ENCODE data around the gene GLDN.
A peak's percentile ranks its signal among the peaks of the same experiment; 100 is the strongest.

GLDN gene

DNA sequence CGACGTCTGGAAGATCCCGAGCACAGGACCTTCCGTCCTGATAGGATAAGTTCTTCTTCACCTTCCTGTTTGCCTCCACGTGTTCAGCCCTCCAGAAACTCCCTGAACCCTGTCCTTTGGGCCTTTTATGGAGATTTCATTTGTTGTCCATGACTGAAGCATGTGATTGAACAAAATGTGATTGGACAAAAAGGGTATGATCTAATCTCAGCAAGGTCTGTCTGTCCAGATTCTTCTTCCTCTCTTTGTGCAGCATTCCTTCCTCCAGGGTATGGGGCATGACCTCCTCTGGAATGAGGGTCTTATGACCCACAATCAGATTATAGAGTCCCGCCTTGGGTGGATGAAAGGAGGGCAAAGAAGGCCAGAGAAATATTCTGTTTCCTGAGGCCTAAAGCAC, 3.0 kb upstream of the GLDN start, which contains the start of gene CYP19A1:
TSS of gene CYP19A1 (minus strand) at position 101 of the 400 bp plus-strand sequence. CDS start 95,684 bp downstream, outside the sequence.
- no peak within 1 kb of the TSS for H3K9ac ChIP-seq (ENCODE audit: low read length in 2 of 2)
- no peaks in the 10 kb centered on the region for H3K9me3 ChIP-seq (ENCODE audit: control insufficient read depth in 2 of 2, low read length in 2 of 2)
- H3K27ac ChIP-seq (ENCODE audit: low read length) = peak within 1 kb of the TSS; percentile 53
- H3K4me1 ChIP-seq (ENCODE audit: control insufficient read depth, insufficient read depth, low read length) = peaks cover 56% of the 10 kb centered on the region
- H3K27me3 ChIP-seq (ENCODE audit: control insufficient read depth in 1 of 2, insufficient read depth in 2 of 2, low read length in 2 of 2) = no peaks in the 10 kb centered on the region
- H3K4me3 ChIP-seq (ENCODE audit: low read length in 2 of 2) = no peak within 1 kb of the TSS
- no peaks in the 10 kb centered on the region for H3K36me3 ChIP-seq (ENCODE audit: control insufficient read depth in 2 of 2, insufficient read depth in 2 of 2, low read length in 2 of 2)

DNA sequence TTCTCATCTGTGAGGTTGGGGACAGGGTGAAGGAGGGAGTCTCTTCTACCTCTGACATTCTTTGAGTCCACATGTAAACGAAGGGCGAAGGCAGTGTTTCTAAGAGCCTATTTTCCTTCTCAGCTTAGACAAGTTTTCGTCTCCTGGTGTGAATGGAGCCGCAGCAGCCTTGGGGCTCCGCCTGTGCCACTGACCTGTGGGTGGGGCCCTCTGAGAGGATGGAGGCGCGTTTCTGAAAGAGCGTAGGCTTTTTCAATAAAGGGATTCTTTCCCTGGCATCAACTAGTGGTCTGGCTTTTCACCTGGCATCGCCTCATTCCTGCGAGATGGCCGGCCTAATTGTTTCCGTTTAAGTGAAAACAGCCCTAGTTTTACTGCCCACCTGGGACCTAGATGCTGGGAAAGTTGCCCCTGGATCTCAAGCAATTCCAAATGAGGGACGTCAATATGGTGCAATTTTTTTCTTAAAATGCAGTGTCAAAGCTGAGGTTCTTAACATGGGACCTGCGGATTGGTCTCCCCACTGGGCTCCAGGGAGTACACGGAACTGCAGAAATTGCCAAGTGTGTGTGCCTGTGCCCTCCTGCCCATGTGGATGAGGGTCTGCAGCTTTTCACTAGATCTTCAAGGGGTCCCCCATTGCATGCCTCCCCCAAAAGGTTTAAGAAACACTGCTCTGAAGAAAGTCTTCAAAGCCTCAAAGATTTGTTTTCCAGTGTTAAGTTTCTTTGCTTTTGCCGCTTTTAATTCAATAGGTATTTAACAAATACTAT, 958 bp downstream of the GLDN start:
- Histone ChIP-seq H3K27ac (ENCODE audit: low read length) (no peak overlapping the region), H3K27me3 (ENCODE audit: control insufficient read depth in 1 of 2, insufficient read depth in 2 of 2, low read length in 2 of 2) (no peaks in the 10 kb centered on the region)

DNA sequence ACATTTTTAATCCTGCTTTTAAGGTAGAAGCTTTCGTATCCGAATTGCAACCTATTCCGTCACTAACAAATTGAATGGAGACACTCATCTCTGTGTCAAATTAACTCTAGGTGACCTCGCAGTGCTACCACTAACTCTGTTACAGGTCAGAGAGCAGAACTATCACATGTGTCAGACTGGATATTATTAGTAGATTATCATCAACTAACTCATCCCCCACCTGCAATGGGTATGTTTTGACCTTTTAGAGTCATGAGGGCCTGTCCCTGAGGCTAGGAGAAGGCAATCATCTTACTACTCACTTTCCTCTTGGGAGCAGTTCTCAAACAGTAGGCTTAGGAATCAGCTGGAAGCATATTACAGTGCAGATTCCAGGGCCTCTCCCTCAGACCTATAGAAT, 2.0 kb downstream of the GLDN start:
- H3K9ac ChIP-seq (ENCODE audit: low read length in 2 of 2) = no peak overlapping the region
- no peaks in the 10 kb centered on the region for H3K9me3 ChIP-seq (ENCODE audit: control insufficient read depth in 2 of 2, low read length in 2 of 2)
- H3K4me3 ChIP-seq (ENCODE audit: low read length in 2 of 2) = no peak overlapping the region
- no peaks in the 10 kb centered on the region for H3K36me3 ChIP-seq (ENCODE audit: control insufficient read depth in 2 of 2, insufficient read depth in 2 of 2, low read length in 2 of 2)
- H3K27me3 ChIP-seq (ENCODE audit: control insufficient read depth in 1 of 2, insufficient read depth in 2 of 2, low read length in 2 of 2) = no peaks in the 10 kb centered on the region
- H3K27ac ChIP-seq (ENCODE audit: low read length) = no peak overlapping the region
- peaks cover 21% of the 10 kb centered on the region for H3K4me1 ChIP-seq (ENCODE audit: control insufficient read depth, insufficient read depth, low read length)

More for the DNA sequence above, 958 bp downstream of the GLDN start:
- Histone ChIP-seq H3K9me3 (ENCODE audit: control insufficient read depth in 2 of 2, low read length in 2 of 2) (no peaks in the 10 kb centered on the region), H3K9ac (ENCODE audit: low read length in 2 of 2) (peak overlapping the region; percentile 55), H3K4me1 (ENCODE audit: control insufficient read depth, insufficient read depth, low read length) (peaks cover 28% of the 10 kb centered on the region), H3K36me3 (ENCODE audit: control insufficient read depth in 2 of 2, insufficient read depth in 2 of 2, low read length in 2 of 2) (no peaks in the 10 kb centered on the region), H3K4me3 (ENCODE audit: low read length in 2 of 2) (peak overlapping the region; percentile 69 to 76)

DNA sequence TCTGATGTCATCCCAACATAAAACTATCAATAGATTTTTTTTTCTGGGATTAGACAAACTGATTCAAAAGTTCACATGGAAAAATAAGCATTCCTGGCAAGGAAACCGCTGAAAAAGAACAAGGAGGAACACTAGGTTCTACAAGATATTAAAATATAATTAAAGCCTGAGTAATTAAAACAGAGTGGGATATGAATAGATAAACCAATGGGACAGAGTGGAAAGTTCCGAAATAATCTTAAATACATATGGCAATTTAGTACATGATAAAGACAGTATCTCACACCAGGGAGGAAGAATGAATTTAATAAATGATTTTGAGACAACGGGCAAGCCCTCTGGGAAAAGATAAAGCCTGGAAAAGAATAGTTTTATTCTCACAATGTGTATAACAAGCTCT, 4.7 kb downstream of the GLDN start:
- H3K27me3 ChIP-seq (ENCODE audit: control insufficient read depth in 1 of 2, insufficient read depth in 2 of 2, low read length in 2 of 2) = no peaks in the 10 kb centered on the region
- no peaks in the 10 kb centered on the region for H3K36me3 ChIP-seq (ENCODE audit: control insufficient read depth in 2 of 2, insufficient read depth in 2 of 2, low read length in 2 of 2)
- no peak overlapping the region for H3K27ac ChIP-seq (ENCODE audit: low read length)
- H3K9me3 ChIP-seq (ENCODE audit: control insufficient read depth in 2 of 2, low read length in 2 of 2) = no peaks in the 10 kb centered on the region
- H3K4me3 ChIP-seq (ENCODE audit: low read length in 2 of 2) = no peak overlapping the region
- peaks cover 32% of the 10 kb centered on the region for H3K4me1 ChIP-seq (ENCODE audit: control insufficient read depth, insufficient read depth, low read length)
- H3K9ac ChIP-seq (ENCODE audit: low read length in 2 of 2) = no peak overlapping the region

DNA sequence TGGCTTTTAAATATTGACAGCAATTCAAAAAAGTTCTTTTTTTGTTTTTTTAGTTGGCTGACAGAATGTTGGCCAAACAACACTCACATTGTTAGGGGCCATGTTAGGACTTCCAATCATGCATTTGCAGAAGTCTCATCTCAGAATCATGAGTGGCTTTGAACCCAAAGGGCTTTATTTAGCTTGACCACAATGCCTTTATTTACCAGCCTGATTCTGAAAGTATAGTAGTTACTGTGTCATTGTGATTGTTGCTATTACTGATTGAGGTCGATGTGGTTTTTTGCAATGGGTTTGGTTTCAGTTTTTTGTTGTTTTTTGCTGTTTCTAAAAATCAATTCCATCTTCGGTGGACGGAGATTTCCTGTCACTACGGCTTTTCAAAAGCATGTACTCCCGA, 7.2 kb downstream of the GLDN start:
- Histone ChIP-seq H3K4me1 (ENCODE audit: control insufficient read depth, insufficient read depth, low read length) (peaks cover 18% of the 10 kb centered on the region), H3K36me3 (ENCODE audit: control insufficient read depth in 2 of 2, insufficient read depth in 2 of 2, low read length in 2 of 2) (no peaks in the 10 kb centered on the region), H3K27me3 (ENCODE audit: control insufficient read depth in 1 of 2, insufficient read depth in 2 of 2, low read length in 2 of 2) (no peaks in the 10 kb centered on the region), H3K4me3 (ENCODE audit: low read length in 2 of 2) (peak overlapping the region in 1 of 2 donors; percentile 9), H3K9me3 (ENCODE audit: control insufficient read depth in 2 of 2, low read length in 2 of 2) (no peaks in the 10 kb centered on the region), H3K27ac (ENCODE audit: low read length) (no peak overlapping the region), H3K9ac (ENCODE audit: low read length in 2 of 2) (no peak overlapping the region)

DNA sequence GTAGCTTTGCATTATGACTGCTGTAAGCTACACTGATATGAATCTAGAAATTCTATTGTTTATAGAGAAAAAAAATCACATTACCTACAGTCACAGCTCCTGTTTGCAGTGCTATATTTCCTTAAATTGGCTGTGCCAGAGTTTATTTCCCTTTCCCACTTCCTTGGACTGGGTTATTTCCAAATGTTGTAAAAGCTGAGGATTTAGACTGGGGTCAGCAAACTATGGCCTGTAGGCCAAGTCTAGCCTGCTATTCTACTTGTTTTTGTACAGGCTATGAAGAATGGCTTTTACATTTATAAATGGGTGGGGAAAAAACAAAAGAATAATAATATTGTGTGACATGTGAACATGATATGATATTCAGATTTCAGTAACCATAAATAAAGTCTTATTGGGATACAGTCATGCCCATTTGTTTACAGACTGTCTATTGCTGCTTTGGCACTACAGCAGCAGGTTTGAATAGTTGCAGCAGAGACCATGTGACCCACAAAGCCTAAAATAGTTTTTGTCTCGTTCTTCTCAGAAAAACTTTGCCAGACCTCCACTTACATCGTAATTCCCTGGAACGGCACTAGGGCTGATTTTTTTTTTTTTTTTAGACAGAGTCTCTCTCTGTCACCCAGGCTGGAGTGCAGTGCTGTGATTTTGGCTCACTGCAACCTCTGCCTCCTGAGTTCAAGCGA, 7.8 kb downstream of the GLDN start:
- Histone ChIP-seq H3K4me1 (ENCODE audit: control insufficient read depth, insufficient read depth, low read length) (peaks cover 18% of the 10 kb centered on the region), H3K4me3 (ENCODE audit: low read length in 2 of 2) (peak overlapping the region in 1 of 2 donors; percentile 9), H3K27ac (ENCODE audit: low read length) (no peak overlapping the region), H3K9me3 (ENCODE audit: control insufficient read depth in 2 of 2, low read length in 2 of 2) (no peaks in the 10 kb centered on the region), H3K9ac (ENCODE audit: low read length in 2 of 2) (no peak overlapping the region), H3K27me3 (ENCODE audit: control insufficient read depth in 1 of 2, insufficient read depth in 2 of 2, low read length in 2 of 2) (no peaks in the 10 kb centered on the region), H3K36me3 (ENCODE audit: control insufficient read depth in 2 of 2, insufficient read depth in 2 of 2, low read length in 2 of 2) (no peaks in the 10 kb centered on the region)

DNA sequence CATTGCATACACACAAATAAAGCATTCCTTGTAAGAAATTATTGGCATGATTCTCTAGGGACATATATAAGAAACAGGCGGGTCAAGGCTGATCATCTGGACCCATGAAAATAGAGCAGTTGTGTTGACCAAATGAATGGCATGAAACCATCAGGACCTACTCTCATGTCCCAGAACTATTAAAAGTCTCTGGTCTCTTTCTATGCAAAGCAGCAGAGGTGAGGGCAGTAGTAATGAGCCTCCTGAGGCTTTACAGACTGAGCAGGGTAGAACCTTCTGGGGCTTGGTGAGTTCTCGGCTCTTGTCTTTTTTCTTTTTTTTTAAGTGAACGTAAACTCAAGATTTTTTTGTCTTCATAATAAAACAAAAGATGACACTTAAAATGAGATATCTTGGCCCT, 9.3 kb downstream of the GLDN start:
- no peaks in the 10 kb centered on the region for H3K27me3 ChIP-seq (ENCODE audit: control insufficient read depth in 1 of 2, insufficient read depth in 2 of 2, low read length in 2 of 2)
- H3K36me3 ChIP-seq (ENCODE audit: control insufficient read depth in 2 of 2, insufficient read depth in 2 of 2, low read length in 2 of 2) = no peaks in the 10 kb centered on the region
- no peak overlapping the region for H3K27ac ChIP-seq (ENCODE audit: low read length)
- no peak overlapping the region for H3K4me3 ChIP-seq (ENCODE audit: low read length in 2 of 2)
- H3K9ac ChIP-seq (ENCODE audit: low read length in 2 of 2) = no peak overlapping the region
- no peaks in the 10 kb centered on the region for H3K9me3 ChIP-seq (ENCODE audit: control insufficient read depth in 2 of 2, low read length in 2 of 2)
- peaks cover 18% of the 10 kb centered on the region for H3K4me1 ChIP-seq (ENCODE audit: control insufficient read depth, insufficient read depth, low read length)

DNA sequence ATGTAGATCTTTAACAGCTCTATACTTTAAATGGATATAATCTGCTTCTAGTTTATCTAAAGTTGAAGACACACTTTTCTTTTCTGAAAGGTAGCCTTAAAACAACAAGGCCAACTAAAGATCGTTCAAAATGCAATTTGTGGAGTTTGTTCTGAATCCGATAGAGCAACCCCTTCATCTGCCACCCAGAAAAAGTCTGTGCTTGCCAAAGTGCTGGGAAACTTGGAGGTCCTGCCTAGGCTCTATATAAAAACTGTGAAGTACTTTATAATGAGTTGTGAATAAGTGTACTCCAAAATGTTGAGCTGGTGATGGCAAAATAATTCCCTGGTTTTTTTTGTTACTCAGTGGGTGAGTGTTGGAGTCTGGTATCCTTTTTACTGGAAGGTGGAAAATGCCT, 12.5 kb downstream of the GLDN start:
- Histone ChIP-seq H3K27ac (ENCODE audit: low read length) (no peak overlapping the region), H3K4me1 (ENCODE audit: control insufficient read depth, insufficient read depth, low read length) (peaks cover 15% of the 10 kb centered on the region), H3K9me3 (ENCODE audit: control insufficient read depth in 2 of 2, low read length in 2 of 2) (no peaks in the 10 kb centered on the region), H3K9ac (ENCODE audit: low read length in 2 of 2) (no peak overlapping the region), H3K4me3 (ENCODE audit: low read length in 2 of 2) (no peak overlapping the region), H3K27me3 (ENCODE audit: control insufficient read depth in 1 of 2, insufficient read depth in 2 of 2, low read length in 2 of 2) (no peaks in the 10 kb centered on the region), H3K36me3 (ENCODE audit: control insufficient read depth in 2 of 2, insufficient read depth in 2 of 2, low read length in 2 of 2) (no peaks in the 10 kb centered on the region)

DNA sequence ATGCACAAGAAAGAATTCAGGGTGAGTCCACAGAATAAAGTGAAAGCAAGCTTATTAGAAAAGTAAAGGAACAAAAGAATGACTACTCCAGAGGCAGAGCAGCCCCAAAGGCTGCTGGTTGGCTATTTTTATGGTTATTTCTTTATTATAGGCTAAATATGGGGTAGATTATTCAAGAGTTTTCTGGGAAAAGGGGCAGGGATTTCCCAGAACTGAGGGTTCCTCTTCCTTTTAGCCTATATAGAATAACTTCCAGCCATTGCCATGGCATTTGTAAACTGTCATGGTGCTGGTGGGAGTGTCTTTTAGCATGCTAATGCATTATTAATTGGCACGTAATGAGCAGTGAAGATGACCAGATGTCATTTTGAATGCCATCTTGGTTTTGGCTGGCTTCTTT, 13.6 kb downstream of the GLDN start:
- no peaks in the 10 kb centered on the region for H3K36me3 ChIP-seq (ENCODE audit: control insufficient read depth in 2 of 2, insufficient read depth in 2 of 2, low read length in 2 of 2)
- no peak overlapping the region for H3K27ac ChIP-seq (ENCODE audit: low read length)
- peaks cover 7% of the 10 kb centered on the region for H3K4me1 ChIP-seq (ENCODE audit: control insufficient read depth, insufficient read depth, low read length)
- H3K9me3 ChIP-seq (ENCODE audit: control insufficient read depth in 2 of 2, low read length in 2 of 2) = no peaks in the 10 kb centered on the region
- H3K27me3 ChIP-seq (ENCODE audit: control insufficient read depth in 1 of 2, insufficient read depth in 2 of 2, low read length in 2 of 2) = no peaks in the 10 kb centered on the region
- no peak overlapping the region for H3K4me3 ChIP-seq (ENCODE audit: low read length in 2 of 2)
- H3K9ac ChIP-seq (ENCODE audit: low read length in 2 of 2) = no peak overlapping the region

DNA sequence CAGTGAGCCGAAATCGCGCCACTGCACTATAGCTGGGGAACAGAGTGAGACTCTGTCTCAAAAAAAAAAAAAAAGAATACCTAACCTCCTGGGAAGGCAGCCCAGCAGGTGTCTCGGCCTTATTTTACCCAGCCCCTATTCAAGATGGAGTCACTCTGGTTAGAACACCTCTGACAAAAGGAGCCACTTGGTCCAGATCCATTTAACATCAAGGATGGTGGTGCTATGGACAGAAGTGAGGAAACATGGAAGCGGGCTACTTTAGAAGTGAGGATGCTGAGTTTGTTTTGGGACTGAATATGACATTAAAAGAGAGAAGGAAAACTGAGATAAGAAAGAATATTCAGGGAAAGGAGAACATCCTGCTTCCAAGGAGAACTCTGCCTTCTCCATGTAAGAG, 14.7 kb downstream of the GLDN start:
- no peaks in the 10 kb centered on the region for H3K27me3 ChIP-seq (ENCODE audit: control insufficient read depth in 1 of 2, insufficient read depth in 2 of 2, low read length in 2 of 2)
- H3K4me3 ChIP-seq (ENCODE audit: low read length in 2 of 2) = no peak overlapping the region
- H3K9ac ChIP-seq (ENCODE audit: low read length in 2 of 2) = no peak overlapping the region
- H3K36me3 ChIP-seq (ENCODE audit: control insufficient read depth in 2 of 2, insufficient read depth in 2 of 2, low read length in 2 of 2) = no peaks in the 10 kb centered on the region
- H3K27ac ChIP-seq (ENCODE audit: low read length) = no peak overlapping the region
- H3K4me1 ChIP-seq (ENCODE audit: control insufficient read depth, insufficient read depth, low read length) = peaks cover 3% of the 10 kb centered on the region
- no peaks in the 10 kb centered on the region for H3K9me3 ChIP-seq (ENCODE audit: control insufficient read depth in 2 of 2, low read length in 2 of 2)

DNA sequence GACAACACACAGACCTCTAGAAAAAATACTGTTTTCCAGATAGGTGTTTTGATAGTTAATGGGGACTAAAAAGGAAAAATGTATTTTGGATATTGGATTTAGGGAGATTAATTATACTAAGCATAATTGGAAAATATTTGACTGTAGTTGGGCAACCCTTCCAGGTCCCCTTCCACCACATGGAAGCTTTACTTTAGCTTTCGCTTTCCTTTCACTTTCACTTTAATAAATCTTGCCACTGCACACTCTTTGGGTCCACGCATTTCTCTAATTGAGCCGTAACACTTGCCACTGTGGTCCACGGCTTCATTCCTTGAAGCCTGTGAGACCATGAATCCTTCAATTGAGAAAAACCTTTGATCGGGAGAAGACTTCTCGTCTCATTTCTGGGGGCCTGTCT, 15.5 kb downstream of the GLDN start:
- no peak overlapping the region for H3K4me3 ChIP-seq (ENCODE audit: low read length in 2 of 2)
- no peaks in the 10 kb centered on the region for H3K36me3 ChIP-seq (ENCODE audit: control insufficient read depth in 2 of 2, insufficient read depth in 2 of 2, low read length in 2 of 2)
- no peak overlapping the region for H3K27ac ChIP-seq (ENCODE audit: low read length)
- no peak overlapping the region for H3K9ac ChIP-seq (ENCODE audit: low read length in 2 of 2)
- no peaks in the 10 kb centered on the region for H3K27me3 ChIP-seq (ENCODE audit: control insufficient read depth in 1 of 2, insufficient read depth in 2 of 2, low read length in 2 of 2)
- H3K9me3 ChIP-seq (ENCODE audit: control insufficient read depth in 2 of 2, low read length in 2 of 2) = no peaks in the 10 kb centered on the region
- H3K4me1 ChIP-seq (ENCODE audit: control insufficient read depth, insufficient read depth, low read length) = no peaks in the 10 kb centered on the region
